Transverse colon (tissue), 4 donors: ENCODE data around the gene NXPH4.

Source experiments
- POLR2A ChIP-seq: fragments of 450-650 bp; IDR thresholded peaks from one replicate; pipeline ENCODE4 v1.6.1; 2016; ENCODE audit warnings: antibody characterized with exemption, mild to moderate bottlenecking, moderate library complexity
- POLR2AphosphoS5 ChIP-seq, 3 donors: sonication (generic); formaldehyde crosslinking; IDR thresholded peaks; one replicate each; pipeline ENCODE4 v1.6.1; 2016; ENCODE audit warnings: antibody characterized with exemption in 3 of 3
- TF ChIP-seq, protein P1 (sequence below), 5 experiments: fragments of 200-600 bp in 3 of 5; fragments of 450-650 bp in 2 of 5; sonication (generic) in 3 of 5; IDR thresholded peaks; 1 replicate in 2 of 5; 2 replicates in 3 of 5; pipeline ENCODE4 v1.5.1; 2016 to 2017; ENCODE audit warnings: antibody characterized with exemption in 5 of 5, inconsistent platforms in 3 of 5, mild to moderate bottlenecking in 2 of 5, moderate library complexity in 1 of 5

DNA sequence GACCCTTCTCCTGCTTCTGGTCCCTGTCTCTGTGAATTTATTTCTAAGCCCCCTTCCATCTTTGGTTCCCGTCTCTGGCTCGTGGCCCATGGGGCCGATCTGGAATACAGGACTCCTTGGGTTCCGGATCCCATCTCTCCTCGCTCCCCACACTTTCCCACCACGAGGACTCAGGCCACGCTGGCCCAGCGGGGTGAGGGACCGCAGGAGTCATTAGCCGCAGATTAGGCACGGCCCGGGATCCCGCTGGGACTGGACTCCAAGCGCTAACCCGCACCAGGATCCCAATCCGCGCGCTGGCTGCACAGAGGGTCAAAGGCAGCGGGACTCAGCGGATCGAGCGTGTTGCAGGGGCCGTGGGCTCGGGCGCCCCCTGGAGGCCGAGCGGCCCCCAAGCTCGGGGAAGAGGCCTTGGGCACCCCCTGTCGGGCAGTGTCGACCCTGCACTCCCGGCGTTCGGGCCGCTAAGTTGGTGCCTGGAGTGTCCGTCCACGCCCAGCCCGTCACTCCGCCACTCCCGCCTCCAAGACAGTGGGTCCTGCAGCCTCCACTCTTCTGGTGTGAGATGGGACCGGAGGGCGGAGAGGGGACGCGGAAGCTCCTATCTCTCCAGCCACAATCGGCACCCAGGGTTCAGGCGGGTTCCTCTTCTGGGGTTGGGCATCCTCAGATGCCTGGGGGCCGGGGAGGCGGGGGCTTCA lies 22.4 kb downstream of the NXPH4 start:
- TF ChIP-seq POLR2AphosphoS5 (IDR thresholded peaks at IDR 0.05) (peak in 2 of 3 donors; percentile 25 to 62), POLR2A (no peak)
- TF ChIP-seq, protein P1, sequence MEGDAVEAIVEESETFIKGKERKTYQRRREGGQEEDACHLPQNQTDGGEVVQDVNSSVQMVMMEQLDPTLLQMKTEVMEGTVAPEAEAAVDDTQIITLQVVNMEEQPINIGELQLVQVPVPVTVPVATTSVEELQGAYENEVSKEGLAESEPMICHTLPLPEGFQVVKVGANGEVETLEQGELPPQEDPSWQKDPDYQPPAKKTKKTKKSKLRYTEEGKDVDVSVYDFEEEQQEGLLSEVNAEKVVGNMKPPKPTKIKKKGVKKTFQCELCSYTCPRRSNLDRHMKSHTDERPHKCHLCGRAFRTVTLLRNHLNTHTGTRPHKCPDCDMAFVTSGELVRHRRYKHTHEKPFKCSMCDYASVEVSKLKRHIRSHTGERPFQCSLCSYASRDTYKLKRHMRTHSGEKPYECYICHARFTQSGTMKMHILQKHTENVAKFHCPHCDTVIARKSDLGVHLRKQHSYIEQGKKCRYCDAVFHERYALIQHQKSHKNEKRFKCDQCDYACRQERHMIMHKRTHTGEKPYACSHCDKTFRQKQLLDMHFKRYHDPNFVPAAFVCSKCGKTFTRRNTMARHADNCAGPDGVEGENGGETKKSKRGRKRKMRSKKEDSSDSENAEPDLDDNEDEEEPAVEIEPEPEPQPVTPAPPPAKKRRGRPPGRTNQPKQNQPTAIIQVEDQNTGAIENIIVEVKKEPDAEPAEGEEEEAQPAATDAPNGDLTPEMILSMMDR (IDR thresholded peaks at IDR 0.05) = peak; percentile 100
